ENCODE measurements around the gene PEAR1. TPM values are rescaled to one million over a fixed set of nuclear protein-coding genes. Genes with fewer than 3 reads are reported as not detected.

PEAR1 gene
- total RNA-seq, 4 donors from 2014 or later = 31.5 to 51.4 (median 39.7) TPM

DNA sequence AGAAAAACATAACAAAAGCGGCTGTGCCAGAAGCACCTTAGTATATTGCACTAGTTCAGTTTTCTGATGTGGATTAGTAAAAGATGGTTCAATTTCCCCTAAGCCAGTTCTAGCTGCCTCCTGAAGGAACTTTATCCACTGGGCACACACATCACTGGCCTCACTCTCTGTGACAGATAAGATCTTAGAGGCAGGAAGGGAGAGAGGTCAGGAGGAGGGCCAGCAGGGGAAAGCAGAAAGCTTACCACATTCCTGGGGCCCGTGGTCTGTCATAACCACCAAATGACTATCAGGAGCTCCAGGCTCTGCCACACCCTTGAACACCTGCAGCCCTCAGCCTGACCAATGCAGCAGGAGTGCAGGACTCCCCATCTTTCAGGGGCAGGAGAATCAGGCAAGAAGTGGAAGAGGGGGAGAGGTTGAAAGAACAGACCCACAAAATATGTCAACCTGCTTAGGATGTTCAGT lies 64.8 kb downstream of the PEAR1 start:
- DNase-seq (ENCODE audit: low spot score in 2 of 2) = no peak
- WGBS, 2 donors = 62 to 63% methylated on average over 2 of the region's 2 CpGs
- Histone ChIP-seq H3K36me3 (peaks cover 0 to 98% (median 18%) of the 10 kb centered on the region in 3 donors), H3K9me3 (no peaks in the 10 kb centered on the region), H3K27me3 (no peaks in the 10 kb centered on the region), H3K4me1 (no peaks in the 10 kb centered on the region), H3K4me3 (no peak overlapping the region), H3K27ac (no peak overlapping the region)
- no peak for TF ChIP-seq EP300 (IDR thresholded peaks at IDR 0.05)
- TF ChIP-seq POLR2A (IDR thresholded peaks at IDR 0.05) = no peak
- TF ChIP-seq, protein P1, sequence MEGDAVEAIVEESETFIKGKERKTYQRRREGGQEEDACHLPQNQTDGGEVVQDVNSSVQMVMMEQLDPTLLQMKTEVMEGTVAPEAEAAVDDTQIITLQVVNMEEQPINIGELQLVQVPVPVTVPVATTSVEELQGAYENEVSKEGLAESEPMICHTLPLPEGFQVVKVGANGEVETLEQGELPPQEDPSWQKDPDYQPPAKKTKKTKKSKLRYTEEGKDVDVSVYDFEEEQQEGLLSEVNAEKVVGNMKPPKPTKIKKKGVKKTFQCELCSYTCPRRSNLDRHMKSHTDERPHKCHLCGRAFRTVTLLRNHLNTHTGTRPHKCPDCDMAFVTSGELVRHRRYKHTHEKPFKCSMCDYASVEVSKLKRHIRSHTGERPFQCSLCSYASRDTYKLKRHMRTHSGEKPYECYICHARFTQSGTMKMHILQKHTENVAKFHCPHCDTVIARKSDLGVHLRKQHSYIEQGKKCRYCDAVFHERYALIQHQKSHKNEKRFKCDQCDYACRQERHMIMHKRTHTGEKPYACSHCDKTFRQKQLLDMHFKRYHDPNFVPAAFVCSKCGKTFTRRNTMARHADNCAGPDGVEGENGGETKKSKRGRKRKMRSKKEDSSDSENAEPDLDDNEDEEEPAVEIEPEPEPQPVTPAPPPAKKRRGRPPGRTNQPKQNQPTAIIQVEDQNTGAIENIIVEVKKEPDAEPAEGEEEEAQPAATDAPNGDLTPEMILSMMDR (IDR thresholded peaks at IDR 0.05) = no peak

DNA sequence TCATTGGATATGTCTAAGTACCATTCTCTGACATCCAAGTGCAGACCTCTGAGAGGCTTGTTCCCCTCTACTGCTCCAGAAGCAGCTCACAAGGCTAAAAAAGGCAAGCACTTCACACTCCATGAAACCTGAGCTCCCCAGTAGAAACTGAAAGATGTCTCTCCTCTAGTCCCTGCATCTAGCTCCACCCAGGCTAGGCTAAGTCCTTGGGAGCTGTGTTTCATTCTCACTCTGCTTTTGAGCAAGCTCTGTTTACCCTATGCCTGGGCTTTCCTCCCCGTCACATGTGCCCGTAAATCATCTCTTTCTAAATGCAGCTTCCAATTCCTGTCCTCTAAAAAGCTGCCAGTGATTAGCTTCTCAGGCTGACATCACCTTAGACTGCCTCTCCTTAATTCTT lies 65.9 kb downstream of the PEAR1 start:
- TF ChIP-seq EP300 (IDR thresholded peaks at IDR 0.05) = no peak
- no peak for TF ChIP-seq POLR2A (IDR thresholded peaks at IDR 0.05)
- TF ChIP-seq, protein P1 (IDR thresholded peaks at IDR 0.05) = no peak
- Histone ChIP-seq H3K4me1 (no peaks in the 10 kb centered on the region), H3K4me3 (no peak overlapping the region), H3K27me3 (no peaks in the 10 kb centered on the region), H3K9me3 (no peaks in the 10 kb centered on the region), H3K36me3 (peaks cover 0 to 100% (median 18%) of the 10 kb centered on the region in 3 donors), H3K27ac (no peak overlapping the region)
- DNase-seq (ENCODE audit: low spot score in 2 of 2) = no peak
- 74 to 83% methylated on average over 2 of the region's 2 CpGs for WGBS, 2 donors

DNA sequence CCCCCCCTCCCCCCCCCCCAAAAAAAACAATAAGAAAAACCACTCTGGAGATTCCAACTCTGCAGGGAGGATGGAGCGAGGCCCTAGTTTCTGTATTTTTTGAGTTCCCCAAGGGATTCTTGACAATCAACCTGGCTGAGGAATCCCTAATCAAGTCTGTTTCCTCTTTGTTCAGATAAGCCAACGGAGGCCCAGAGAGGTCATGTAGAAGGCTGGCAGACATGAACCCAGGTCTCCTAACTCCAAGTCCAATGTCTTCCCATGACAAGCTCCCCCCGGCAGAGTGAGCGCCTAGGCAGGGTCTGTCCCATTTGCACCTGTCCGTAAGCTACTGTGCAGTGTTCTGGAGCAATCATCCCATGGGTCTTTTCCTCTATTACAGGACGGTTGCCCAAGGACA lies 66.4 kb downstream of the PEAR1 start:
- Histone ChIP-seq H3K27ac (no peak overlapping the region), H3K4me3 (no peak overlapping the region), H3K4me1 (no peaks in the 10 kb centered on the region), H3K9me3 (no peaks in the 10 kb centered on the region), H3K36me3 (peaks cover 0 to 100% (median 18%) of the 10 kb centered on the region in 3 donors), H3K27me3 (no peaks in the 10 kb centered on the region)
- WGBS, 2 donors = 90 to 93% methylated on average over 6 of the region's 6 CpGs
- no peak for DNase-seq (ENCODE audit: low spot score in 2 of 2)
- TF ChIP-seq EP300 (IDR thresholded peaks at IDR 0.05) (no peak), POLR2A (IDR thresholded peaks at IDR 0.05) (no peak)
- TF ChIP-seq, protein P1 (IDR thresholded peaks at IDR 0.05) = no peak

DNA sequence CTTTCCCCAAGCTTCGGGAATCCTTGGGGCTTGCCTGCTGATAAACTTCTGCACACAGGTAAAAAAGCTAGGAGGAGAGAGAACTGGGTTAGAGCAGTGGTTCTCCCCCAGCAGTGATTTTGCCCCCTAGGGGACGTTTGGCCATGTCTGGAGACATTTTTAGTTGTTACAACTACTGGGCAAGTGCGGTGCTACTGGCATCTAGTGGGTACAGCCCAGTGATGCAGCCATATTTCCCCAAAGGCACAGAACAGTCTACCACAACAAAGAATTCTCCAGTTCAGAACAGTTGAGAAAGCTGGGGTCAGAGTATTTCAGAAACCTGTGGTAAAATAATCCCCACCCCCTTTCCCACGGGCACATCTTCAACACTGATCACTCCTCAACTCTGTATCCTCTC lies 68.2 kb downstream of the PEAR1 start:
- Histone ChIP-seq H3K4me1 (no peaks in the 10 kb centered on the region), H3K36me3 (peaks cover 0 to 100% (median 6%) of the 10 kb centered on the region in 3 donors), H3K9me3 (no peaks in the 10 kb centered on the region), H3K27me3 (no peaks in the 10 kb centered on the region), H3K4me3 (no peak overlapping the region), H3K27ac (no peak overlapping the region)
- TF ChIP-seq POLR2A (IDR thresholded peaks at IDR 0.05) = no peak
- TF ChIP-seq, protein P1 (IDR thresholded peaks at IDR 0.05) = no peak
- no peak for TF ChIP-seq EP300 (IDR thresholded peaks at IDR 0.05)
- WGBS, 2 donors = 71 to 72% methylated on average over 4 of the region's 4 CpGs
- DNase-seq (ENCODE audit: low spot score in 2 of 2) = no peak

DNA sequence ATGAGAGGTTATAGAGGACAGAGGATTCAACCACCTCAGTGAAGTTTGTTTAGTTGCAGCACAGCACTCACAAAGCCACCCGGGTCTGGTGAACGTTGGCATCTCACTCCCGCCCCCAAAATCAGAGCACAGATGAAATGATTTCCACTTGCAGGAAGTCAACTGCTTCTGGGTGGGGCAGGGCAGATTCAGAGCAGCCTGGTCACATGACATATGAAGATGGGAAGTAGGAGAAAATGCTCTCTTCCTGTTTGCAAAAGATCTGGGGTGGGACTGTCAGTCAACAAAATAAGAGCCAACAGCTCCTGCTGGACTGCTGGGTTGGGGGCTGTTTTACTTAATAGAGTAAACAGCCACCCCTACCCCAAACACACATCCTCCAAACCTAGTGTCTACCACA lies 70.1 kb downstream of the PEAR1 start:
- Histone ChIP-seq H3K27me3 (no peaks in the 10 kb centered on the region), H3K4me1 (no peaks in the 10 kb centered on the region), H3K36me3 (peaks cover 0 to 96% (median 4%) of the 10 kb centered on the region in 3 donors), H3K27ac (no peak overlapping the region), H3K9me3 (no peaks in the 10 kb centered on the region), H3K4me3 (no peak overlapping the region)
- WGBS, 2 donors = 28 to 45% methylated on average over 3 of the region's 3 CpGs
- peak in 1 of 2 donors; percentile 12 for DNase-seq (ENCODE audit: low spot score in 2 of 2)
- peak in 1 of 2 donors; percentile 26 for TF ChIP-seq EP300 (IDR thresholded peaks at IDR 0.05)
- no peak for TF ChIP-seq POLR2A (IDR thresholded peaks at IDR 0.05)
- TF ChIP-seq, protein P1 (IDR thresholded peaks at IDR 0.05) = no peak
